HS-27A (cell line): Measurements from ENCODE around the gene IQSEC1.
A peak's percentile ranks its signal among the peaks of the same experiment; 100 is the strongest.
"Not testable (repeated sequence)": the region's sequence is repeated elsewhere in the genome, so short reads cannot be mapped to it uniquely, and the experiment has no call there.

Experiments used
- DNase-seq: peaks from one replicate; pipeline ENCODE4 v3.0.0-alpha.2; 2012; ENCODE audit warnings: low read depth, missing footprints

The IQSEC1 gene

DNA sequence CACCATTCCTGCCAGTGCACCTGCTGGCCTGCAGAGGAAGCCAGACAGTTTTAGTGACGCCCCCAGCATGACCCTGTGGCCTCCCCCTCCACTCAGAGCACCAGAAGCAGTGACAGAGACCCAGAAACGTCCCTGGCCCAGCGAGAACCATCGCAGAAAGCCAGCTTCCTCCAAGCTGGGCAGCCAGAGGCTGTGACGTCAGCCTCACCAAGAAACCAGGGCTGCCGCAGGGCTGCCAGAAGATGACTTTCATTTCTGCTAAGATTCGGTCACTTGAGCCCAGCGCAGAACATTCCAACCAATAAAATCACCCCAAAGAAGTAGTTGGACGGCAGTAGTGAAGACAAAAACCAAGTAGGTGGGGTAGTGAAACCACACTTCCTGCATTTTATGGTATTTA, 202.3 kb downstream of the IQSEC1 start:
- DNase-seq: no peak

DNA sequence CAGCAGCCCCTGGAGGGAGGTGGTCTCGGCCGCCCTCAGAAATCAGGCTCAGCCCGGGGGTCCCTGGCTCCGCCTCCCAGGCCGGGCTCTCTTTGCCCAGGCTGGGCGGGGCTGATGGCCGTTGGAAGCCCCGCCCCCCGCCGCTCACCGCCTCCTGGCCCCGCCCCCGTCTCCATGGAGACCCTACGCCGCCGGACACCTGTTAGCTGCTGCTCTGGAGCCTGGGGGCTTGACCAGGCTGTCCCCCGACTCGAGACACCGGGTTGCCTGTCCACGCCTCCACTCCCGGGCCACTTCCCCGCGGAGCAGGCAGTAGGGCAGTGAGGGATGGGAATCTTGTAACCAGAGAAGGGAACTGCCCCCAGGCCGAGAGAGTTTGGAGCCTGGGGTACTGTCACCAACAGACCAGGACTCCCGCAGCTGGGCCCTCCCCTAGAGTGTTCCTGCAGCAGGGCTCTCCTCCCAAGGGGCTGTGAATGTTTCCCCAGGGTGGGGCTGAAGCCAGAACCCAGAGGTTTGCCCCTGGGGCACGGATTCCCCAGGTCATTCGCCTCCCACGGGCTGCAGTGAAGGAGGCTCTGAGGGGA, 204.1 kb downstream of the IQSEC1 start:
- no peak for DNase-seq

DNA sequence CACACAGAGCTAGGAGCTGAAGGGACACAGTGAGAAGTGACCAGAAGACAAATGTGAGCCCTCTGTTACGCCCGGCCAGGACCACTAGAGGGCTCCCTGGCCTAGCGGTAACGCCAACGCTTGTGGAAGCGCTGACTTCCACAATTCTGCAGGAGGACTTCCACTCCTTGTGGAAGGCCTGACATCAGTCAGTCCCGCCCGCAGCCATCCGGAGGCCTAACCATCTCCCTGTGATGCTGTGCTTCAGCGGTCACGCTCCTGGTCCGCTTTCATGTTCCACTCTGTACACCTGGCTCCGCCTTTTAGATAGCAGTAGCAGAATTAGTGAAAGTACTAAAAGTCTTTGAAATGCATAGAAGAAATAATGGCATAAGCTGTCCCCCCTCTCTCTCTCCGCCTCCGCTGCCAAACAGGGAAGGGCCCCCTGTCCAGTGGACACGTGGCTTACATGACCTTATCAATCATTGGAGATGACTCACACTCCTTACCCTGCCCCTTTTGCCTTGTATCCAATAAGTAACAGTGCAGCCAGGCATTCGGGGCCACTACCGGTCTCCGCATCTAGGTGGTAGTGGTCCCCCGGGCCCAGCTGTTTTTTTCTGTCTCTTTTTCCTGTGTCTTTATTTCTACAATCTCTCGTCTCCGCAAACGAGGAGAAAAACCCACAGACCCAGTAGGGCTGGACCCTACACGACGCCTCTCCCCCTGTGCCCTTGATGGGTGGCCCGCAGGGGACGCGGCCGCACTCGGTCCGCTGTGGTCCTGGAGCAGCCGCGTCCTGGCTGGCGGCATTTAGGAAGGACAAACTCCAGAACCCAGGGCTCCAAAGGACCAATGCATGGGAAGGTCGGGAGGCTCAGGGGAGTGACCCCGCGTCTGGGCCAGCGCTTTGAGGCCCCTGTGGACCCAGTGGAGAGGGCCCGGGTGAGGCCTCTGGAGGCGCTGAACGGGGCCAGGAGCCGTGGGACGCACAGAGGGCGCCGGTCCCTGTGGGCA, 204.9 kb downstream of the IQSEC1 start:
- DNase-seq: peak; percentile 48

GRCh38 chr3:12866836-12867235, 206.4 kb downstream of the IQSEC1 start:
- no peak for DNase-seq

DNA sequence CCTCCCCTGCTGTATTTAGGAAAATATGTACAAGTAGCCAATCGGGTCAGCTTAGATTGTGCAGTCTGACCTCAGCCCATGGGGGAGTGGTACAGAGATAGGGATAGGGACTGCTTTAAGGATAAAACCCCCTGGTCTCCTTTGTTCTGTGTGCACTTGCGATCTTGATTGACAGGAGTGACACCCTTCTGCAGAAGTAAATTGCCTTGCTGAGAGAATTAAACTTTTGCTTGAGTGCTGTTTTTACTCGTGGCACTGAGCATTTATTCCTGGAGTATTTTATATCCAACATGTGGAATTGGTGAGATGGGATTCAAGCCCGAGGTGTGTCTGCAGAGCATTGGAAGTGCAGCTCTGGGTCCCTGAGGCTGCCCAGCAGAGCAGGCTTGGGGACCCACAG, 208.0 kb downstream of the IQSEC1 start:
- DNase-seq: no peak

- DNase-seq: no peak
Measured at GRCh38 chr3:12862387-12862786, 210.8 kb downstream of the IQSEC1 start.

DNA sequence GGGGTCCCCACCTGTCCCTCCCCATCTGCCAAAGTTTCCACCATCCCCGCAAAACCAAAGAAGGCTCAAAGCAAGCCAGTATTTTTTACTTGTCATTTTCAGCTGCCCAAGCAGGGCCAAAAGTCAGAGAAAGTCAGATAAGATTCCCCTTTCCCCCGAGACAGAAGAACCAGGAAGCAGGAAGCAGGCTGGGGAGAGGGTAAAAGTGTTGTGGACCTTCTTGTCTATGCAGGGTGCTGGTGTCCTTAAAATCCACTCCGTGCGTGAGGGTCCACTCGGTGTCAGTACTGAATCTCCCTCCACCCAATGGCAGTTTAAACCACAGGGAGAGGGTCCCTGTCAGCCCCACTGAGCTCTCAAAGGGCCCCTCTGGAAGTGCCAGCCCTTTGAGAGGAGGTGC, 211.6 kb downstream of the IQSEC1 start:
- DNase-seq: no peak

DNA sequence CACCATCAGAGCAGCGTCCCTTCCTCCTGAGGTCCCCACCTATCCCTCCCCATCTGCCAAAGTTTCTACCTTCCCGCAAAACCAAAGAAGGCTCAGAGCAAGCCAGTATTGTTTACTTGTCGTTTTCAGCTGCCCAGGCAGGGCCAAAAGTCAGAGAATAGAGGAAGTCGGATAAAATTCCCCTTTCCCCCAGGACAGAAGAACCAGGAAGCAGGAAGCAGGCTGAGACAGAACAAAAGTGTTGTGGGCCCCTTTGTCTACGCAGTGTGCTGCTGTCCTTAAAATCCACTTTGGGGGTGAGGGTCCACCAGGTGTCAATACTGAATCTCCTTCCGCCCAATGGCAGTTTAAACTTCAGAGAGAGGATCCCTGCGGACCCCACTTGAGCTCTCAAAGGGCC, 213.4 kb downstream of the IQSEC1 start:
- no peak for DNase-seq

GRCh38 chr3:12856626-12857025, 216.6 kb downstream of the IQSEC1 start:
- no peak for DNase-seq

GRCh38 chr3:12854565-12854964, 218.7 kb downstream of the IQSEC1 start:
- no peak for DNase-seq

DNA sequence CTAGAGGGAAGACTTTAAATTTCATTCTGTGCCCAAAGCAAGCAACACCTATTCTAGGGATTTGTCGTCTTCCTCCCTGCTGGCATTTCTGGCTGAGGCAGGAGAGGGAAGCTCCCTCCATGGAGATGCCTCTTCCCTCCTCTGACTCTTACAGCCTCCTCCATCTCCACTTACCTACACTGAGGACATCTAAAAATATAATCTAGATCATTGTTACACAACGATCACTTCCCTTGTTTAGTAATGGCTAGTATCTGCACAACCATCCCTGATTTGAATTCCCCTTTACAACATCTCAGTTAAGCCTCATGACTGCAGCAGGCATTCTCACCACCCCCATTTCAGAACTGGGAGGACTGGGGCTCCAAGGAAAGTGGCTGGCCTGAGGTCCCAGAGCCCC, 219.4 kb downstream of the IQSEC1 start:
- DNase-seq: not testable (repeated sequence)

DNA sequence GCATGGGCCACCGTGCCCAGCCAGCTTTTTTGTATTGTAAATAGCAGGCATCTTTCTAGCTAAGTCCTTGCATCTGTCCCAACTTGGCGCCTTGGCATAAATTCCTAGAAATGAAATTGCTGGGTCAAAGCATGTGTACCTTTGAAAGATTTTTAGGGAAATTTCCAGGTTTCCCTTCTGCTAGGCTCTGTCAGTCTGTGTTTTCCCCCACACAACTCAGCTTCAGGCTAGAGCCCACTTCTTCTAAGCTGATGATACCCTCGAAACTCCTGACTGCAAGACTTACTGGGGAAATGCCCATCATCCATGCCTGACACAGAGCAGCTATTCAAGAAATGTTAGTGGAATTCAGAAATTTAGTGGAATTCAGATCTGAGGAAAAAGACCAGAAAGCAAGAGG, 221.0 kb downstream of the IQSEC1 start:
- no peak for DNase-seq
